H1 (cell line): ENCODE data around the gene PXDN. TPM values are rescaled to one million over a fixed set of nuclear protein-coding genes. Genes with fewer than 3 reads are reported as not detected.

Experiments
- CTCF ChIA-PET: fragments of 300-600 bp; sonication (Branson Sonifier 250); formaldehyde crosslinking; loops from one replicate; lab custom pipeline; 2021; ENCODE audit not compliant: partially characterized antibody; lab: Charles Lee
- POLR2A ChIA-PET: fragments of 300-600 bp; sonication (Branson Sonifier 250); formaldehyde crosslinking; loops from one replicate; lab custom pipeline; 2021; ENCODE audit warnings: inconsistent platforms; ENCODE audit not compliant: partially characterized antibody; lab: Charles Lee
- DNase-seq, 2 experiments: peaks; one replicate each; pipeline versions ENCODE4 v3.0.0 to v3.0.0-alpha.2; 2010 to 2022; ENCODE audit warnings: low spot score in 2 of 2, low read depth in 1 of 2, mixed read lengths in 1 of 2
- FAIRE-seq: peaks from 2 replicates; lab custom pipeline; 2011; peaks lifted over from hg19 to GRCh38; lab: Jason Lieb, UNC
- H2AFZ ChIP-seq: 2 replicates; pipeline ENCODE4 v1.8.1; 2012; ENCODE audit warnings: low read length, inconsistent platforms
- H2AK5ac ChIP-seq: 2 replicates; pipeline ENCODE4 v1.6.1; 2013; ENCODE audit warnings: low read depth, low read length
- H2BK120ac ChIP-seq: replicated peaks from 2 replicates; pipeline ENCODE3; 2013; ENCODE audit warnings: low read depth, low read length, inconsistent platforms
- H2BK12ac ChIP-seq: 2 replicates; pipeline ENCODE4 v1.6.1; 2013; ENCODE audit warnings: low read depth, low read length
- H2BK15ac ChIP-seq: 2 replicates; pipeline ENCODE4 v1.6.1; 2013; ENCODE audit warnings: low read length
- H2BK20ac ChIP-seq: 2 replicates; pipeline ENCODE4 v1.6.1; 2013; ENCODE audit warnings: low read length
- H2BK5ac ChIP-seq: 2 replicates; pipeline ENCODE4 v1.6.1; 2013; ENCODE audit warnings: low read depth, low read length
- H3K14ac ChIP-seq: 2 replicates; pipeline ENCODE4 v1.6.1; 2013; ENCODE audit warnings: inconsistent platforms; ENCODE audit not compliant: insufficient read length
- H3K18ac ChIP-seq: 2 replicates; pipeline ENCODE4 v1.6.1; 2013; ENCODE audit warnings: low read length; ENCODE audit errors: extremely low read depth
- H3K23ac ChIP-seq: 2 replicates; pipeline ENCODE4 v1.6.1; 2013; ENCODE audit warnings: inconsistent platforms; ENCODE audit not compliant: insufficient read length
- H3K23me2 ChIP-seq: 2 replicates; pipeline ENCODE4 v1.6.1; 2013; ENCODE audit warnings: low read depth, low read length
- H3K27ac ChIP-seq: 2 replicates; pipeline ENCODE4 v1.6.1; 2011; ENCODE audit warnings: low read depth, low read length, inconsistent platforms
- H3K27me3 ChIP-seq, 4 experiments: replicated peaks in 1 of 4; 1 replicate in 1 of 4; 2 replicates in 3 of 4; pipeline versions ENCODE4 v1.6.1 to v1.8.1; 2011 to 2013; ENCODE audit warnings: low read length in 3 of 4, mild to moderate bottlenecking in 3 of 4, inconsistent platforms in 2 of 4, mixed read lengths in 2 of 4, moderate library complexity in 1 of 4; ENCODE audit not compliant: control insufficient read depth in 3 of 4, insufficient read depth in 3 of 4; ENCODE audit errors: extremely low read depth in 1 of 4
- H3K36me3 ChIP-seq, 4 experiments: 2 replicates each; pipeline versions ENCODE4 v1.6.1 to v1.8.1; 2011 to 2013; ENCODE audit warnings: mild to moderate bottlenecking in 4 of 4, low read length in 3 of 4, moderate library complexity in 2 of 4, control low read depth in 1 of 4, inconsistent platforms in 1 of 4; ENCODE audit not compliant: insufficient read depth in 4 of 4, control insufficient read depth in 2 of 4
- H3K4ac ChIP-seq: replicated peaks from 2 replicates; pipeline ENCODE3; 2013; ENCODE audit warnings: low read length, low read depth, mixed read lengths, inconsistent platforms; ENCODE audit not compliant: insufficient read length
- H3K4me1 ChIP-seq, 4 experiments: replicated peaks in 1 of 4; 1 replicate in 1 of 4; 2 replicates in 3 of 4; pipeline versions ENCODE4 v1.6.1 to v1.8.1; 2011 to 2013; ENCODE audit warnings: low read length in 3 of 4, inconsistent platforms in 2 of 4, mixed read lengths in 1 of 4; ENCODE audit not compliant: insufficient read depth in 4 of 4, control insufficient read depth in 3 of 4
- H3K4me2 ChIP-seq, 2 experiments: 2 replicates each; pipeline versions ENCODE4 v1.6.1 to v1.8.1; 2011 to 2013; ENCODE audit warnings: low read depth in 2 of 2, low read length in 2 of 2, control low read depth in 1 of 2, inconsistent platforms in 1 of 2, mild to moderate bottlenecking in 1 of 2; ENCODE audit not compliant: insufficient read depth in 1 of 2
- H3K4me3 ChIP-seq, 4 experiments: fragments of 200-600, 300-600 bp in 1 of 4; sonication (generic), shearing (Covaris generic), sonication (Bioruptor Twin) in 1 of 4; 2 replicates each; pipeline versions ENCODE4 v1.5.1 to v1.8.1; 2011 to 2016; ENCODE audit warnings: low read length in 4 of 4, low read depth in 3 of 4, control low read depth in 2 of 4, inconsistent platforms in 2 of 4, mild to moderate bottlenecking in 2 of 4, mixed read lengths in 1 of 4, moderate library complexity in 1 of 4; ENCODE audit not compliant: insufficient read depth in 2 of 4; ENCODE audit errors: extremely low read depth in 1 of 4
- H3K56ac ChIP-seq: replicated peaks from 2 replicates; pipeline ENCODE3; 2013; ENCODE audit warnings: low read depth, mild to moderate bottlenecking, mixed read lengths, low read length, inconsistent platforms; ENCODE audit not compliant: insufficient read length
- H3K79me1 ChIP-seq: 2 replicates; pipeline ENCODE4 v1.6.1; 2013; ENCODE audit warnings: low read depth, low read length, control low read depth
- H3K79me2 ChIP-seq, 2 experiments: 2 replicates each; pipeline versions ENCODE4 v1.6.1 to v1.8.1; 2012 to 2013; ENCODE audit warnings: low read length in 2 of 2, mild to moderate bottlenecking in 2 of 2, inconsistent platforms in 1 of 2; ENCODE audit not compliant: insufficient read depth in 2 of 2, control insufficient read depth in 1 of 2
- H3K9ac ChIP-seq, 4 experiments: replicated peaks in 1 of 4; 1 replicate in 1 of 4; 2 replicates in 3 of 4; pipeline versions ENCODE4 v1.6.1 to v1.8.1; 2011 to 2013; ENCODE audit warnings: low read depth in 3 of 4, low read length in 3 of 4, control low read depth in 2 of 4, mild to moderate bottlenecking in 2 of 4, moderate library complexity in 2 of 4, inconsistent platforms in 1 of 4; ENCODE audit errors: extremely low read depth in 1 of 4
- H3K9me3 ChIP-seq, 2 experiments: 2 replicates each; pipeline versions ENCODE4 v1.6.1 to v1.8.1; 2012 to 2013; ENCODE audit warnings: mild to moderate bottlenecking in 2 of 2, moderate library complexity in 2 of 2, control low read depth in 1 of 2, inconsistent platforms in 1 of 2, low read depth in 1 of 2, low read length in 1 of 2, mixed read lengths in 1 of 2; ENCODE audit not compliant: insufficient read depth in 2 of 2
- H4K20me1 ChIP-seq, 2 experiments: replicated peaks in 1 of 2; 2 replicates each; pipeline versions ENCODE3 to v1.8.1; 2011 to 2013; ENCODE audit warnings: inconsistent platforms in 2 of 2, low read length in 2 of 2, mild to moderate bottlenecking in 1 of 2; ENCODE audit not compliant: insufficient read depth in 2 of 2, control insufficient read depth in 1 of 2
- H4K5ac ChIP-seq: 2 replicates; pipeline ENCODE4 v1.6.1; 2013; ENCODE audit warnings: low read length, low read depth, mixed read lengths, inconsistent platforms; ENCODE audit not compliant: insufficient read length
- H4K8ac ChIP-seq: 2 replicates; pipeline ENCODE4 v1.8.0; 2013; ENCODE audit warnings: mild to moderate bottlenecking, moderate library complexity, low read length, inconsistent platforms; ENCODE audit not compliant: insufficient read depth; ENCODE audit errors: extremely low read depth
- H4K91ac ChIP-seq: replicated peaks from 2 replicates; pipeline ENCODE3; 2013; ENCODE audit warnings: low read length, mixed read lengths, inconsistent platforms; ENCODE audit not compliant: insufficient read length
- HDAC2 ChIP-seq, 2 experiments: fragments of 300-600 bp in 1 of 2; sonication (generic) in 1 of 2; IDR thresholded peaks; 2 replicates each; pipeline ENCODE4 v1.6.1; 2011 to 2012; ENCODE audit warnings: low read depth in 2 of 2, low read length in 2 of 2, mild to moderate bottlenecking in 2 of 2, moderate library complexity in 2 of 2, borderline replicate concordance in 1 of 2, inconsistent platforms in 1 of 2
- HDAC6 ChIP-seq: IDR thresholded peaks from one replicate; pipeline ENCODE4 v1.7.1; 2012; ENCODE audit warnings: low read depth, mild to moderate bottlenecking, inconsistent platforms, low read length, moderate library complexity
- KDM4A ChIP-seq: IDR thresholded peaks from one replicate; pipeline ENCODE4 v1.7.1; 2012; ENCODE audit warnings: low read depth, mild to moderate bottlenecking, moderate library complexity, low read length, inconsistent platforms; ENCODE audit not compliant: severe bottlenecking
- KDM5A ChIP-seq: fragments of 200-600 bp; IDR thresholded peaks from 2 replicates; pipeline ENCODE4 v1.7.1; 2012; ENCODE audit warnings: mild to moderate bottlenecking, low read length, inconsistent platforms, mixed read lengths
- WGBS, 2 experiments: shearing (Covaris generic) in 1 of 2; methylation state at CpG; one replicate each; pipeline versions ENCODE4 v1.1.6 to v1.1.7; 2013 to 2015; ENCODE audit warnings: low lambda C conversion rate in 2 of 2, mixed read lengths in 2 of 2, inconsistent platforms in 1 of 2, low coverage in 1 of 2, missing lambda C conversion rate in 1 of 2; ENCODE audit not compliant: insufficient replicate concordance in 2 of 2, insufficient coverage in 1 of 2, insufficient read length in 1 of 2; ENCODE audit errors: extremely low coverage in 1 of 2, missing lambda C conversion rate in 1 of 2; 5-methylcytosine and 5-hydroxymethylcytosine counted together
- polyA plus RNA-seq, 7 experiments: library from polyadenylated mRNA; depleted of rRNA in 3 of 7; stranded (reverse) in 5 of 7; unstranded in 2 of 7; fragments of >200 nt in 5 of 7; fragments of 200-250 nt in 2 of 7; gene quantifications; 1 replicate in 5 of 7; 2 replicates in 1 of 7; 4 replicates in 1 of 7; pipeline versions ENCODE4 v1.2.1 to v1.2.3, GENCODE V29; 2011 to 2013; ENCODE audit warnings: missing spikeins in 2 of 7, mixed read lengths in 2 of 7
- total RNA-seq: library from RNA; stranded (reverse); fragmentation: NEBNext Ultra II Directional; extraction: Animal tissue kit (Norgen Biotek cat#: 25700); gene quantifications from 2 replicates; pipeline ENCODE4 v1.2.1, GENCODE V29; 2021
- TF ChIP-seq, protein P1 (sequence below): IDR thresholded peaks from 2 replicates; pipeline ENCODE4 v1.6.1; 2011; ENCODE audit warnings: low read depth, mild to moderate bottlenecking, low read length; ENCODE audit not compliant: insufficient read depth

Gene PXDN
- total and polyA plus RNA-seq, 2 of the 8 experiments (the other 6 are each of a cell fraction or from before 2014, with no cell fraction given): 104 to 141 TPM

DNA sequence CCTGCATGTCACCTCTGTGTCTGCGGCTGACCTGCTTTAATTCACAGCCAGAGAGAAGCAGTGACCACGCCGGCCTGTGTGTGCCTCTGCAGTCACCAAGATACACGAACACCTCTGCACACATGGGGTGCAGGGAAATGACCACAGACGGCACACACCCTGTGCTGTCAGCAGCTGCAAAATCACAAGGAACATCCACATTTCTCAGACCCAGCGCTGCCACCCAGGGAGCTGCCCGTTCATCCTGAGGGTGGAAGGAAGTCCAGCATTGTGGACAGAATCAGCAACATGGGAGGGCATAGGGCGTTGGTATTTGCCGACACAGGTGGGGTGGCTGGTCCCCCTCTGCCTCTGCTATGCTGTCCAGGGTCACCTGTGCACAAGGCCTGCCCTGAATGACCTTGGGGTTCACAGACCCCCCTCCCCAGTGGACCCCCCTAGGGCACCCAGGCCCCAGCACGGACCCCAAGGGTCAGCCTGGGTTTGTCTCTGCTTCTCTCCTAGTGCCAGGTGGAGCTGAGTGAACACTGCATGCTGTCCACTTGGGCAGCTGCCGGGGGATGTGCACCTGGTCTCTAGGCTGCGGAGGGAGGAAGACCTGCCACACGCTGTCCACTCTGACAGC is 107.4 kb downstream of the PXDN start:
- Histone ChIP-seq H3K14ac (no peak overlapping the region), H3K9ac (no peak overlapping the region), H3K79me2 (no peaks in the 10 kb centered on the region)
- no peak for DNase-seq
- TF ChIP-seq KDM5A: no peak
- no peak for TF ChIP-seq HDAC2 (IDR thresholded peaks at IDR 0.05; ENCODE audit: borderline replicate concordance in 1 of 2, low read depth in 2 of 2, low read length in 2 of 2)
- no peak for TF ChIP-seq KDM4A
- no peak for TF ChIP-seq HDAC6
- TF ChIP-seq, protein P1, sequence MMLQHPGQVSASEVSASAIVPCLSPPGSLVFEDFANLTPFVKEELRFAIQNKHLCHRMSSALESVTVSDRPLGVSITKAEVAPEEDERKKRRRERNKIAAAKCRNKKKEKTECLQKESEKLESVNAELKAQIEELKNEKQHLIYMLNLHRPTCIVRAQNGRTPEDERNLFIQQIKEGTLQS: no peak
- TF ChIP-seq, all 59 proteins: peak for 0
- Histone ChIP-seq H3K23ac (no peak overlapping the region), H4K20me1 (peaks cover 0 to 6% of the 10 kb centered on the region in 2 experiments), H2BK15ac (no peak overlapping the region), H3K9me3 (no peaks in the 10 kb centered on the region), H3K4me1 (no peaks in the 10 kb centered on the region), H4K5ac (no peak overlapping the region), H2AK5ac (no peak overlapping the region), H3K27me3 (no peaks in the 10 kb centered on the region), H2BK12ac (no peak overlapping the region), H4K8ac (no peak overlapping the region), H3K79me1 (no peaks in the 10 kb centered on the region; the same call in 1 of the 2 replicates), H3K18ac (no peak overlapping the region), H2BK120ac (no peak overlapping the region), H3K4me3 (no peak overlapping the region), H3K23me2 (no peaks in the 10 kb centered on the region), H2BK5ac (no peak overlapping the region; the same call in 1 of the 2 replicates), H3K36me3 (peaks cover 6 to 40% (median 26%) of the 10 kb centered on the region in 4 experiments), H3K56ac (no peak overlapping the region), H2AFZ (no peak overlapping the region), H3K27ac (no peak overlapping the region), H3K4ac (no peak overlapping the region), H2BK20ac (no peak overlapping the region), H4K91ac (no peak overlapping the region), H3K4me2 (no peak overlapping the region)
- WGBS, 2 experiments: 78% methylated on average over 12 of the region's 13 CpGs; no CpG with 5 or more reads in 1 of the 2 experiments
- no peak for FAIRE-seq
- CTCF ChIA-PET: interaction anchor here (0.6 to 1.3 kb wide), 2 partner anchors 81 to 114 kb away, joined by 3 read pairs; no protein-coding TSS in a partner anchor
- POLR2A ChIA-PET: interaction anchor here (0.6 to 2.1 kb wide), 5 partner anchors 11 to 361 kb away, joined by 3 to 13 read pairs (median 4); no protein-coding TSS in a partner anchor
